Muscle layer of colon (tissue), 2 donors: ENCODE measurements around the gene CCR6.
"Not testable (repeated sequence)": the region's sequence is repeated elsewhere in the genome, so short reads cannot be mapped to it uniquely, and the experiment has no call there.

Source experiments
- H3K27ac ChIP-seq: one replicate; pipeline ENCODE4 v1.7.0; 2013; ENCODE audit warnings: low read depth, mild to moderate bottlenecking, low read length, moderate library complexity
- H3K27me3 ChIP-seq, 2 donors: one replicate each; pipeline ENCODE4 v1.7.0; 2013; ENCODE audit warnings: low read length in 2 of 2, mild to moderate bottlenecking in 2 of 2; ENCODE audit not compliant: insufficient read depth in 2 of 2, control insufficient read depth in 1 of 2
- H3K36me3 ChIP-seq: one replicate; pipeline ENCODE4 v1.7.0; 2013; ENCODE audit warnings: mild to moderate bottlenecking, low read length; ENCODE audit not compliant: insufficient read depth
- H3K4me1 ChIP-seq: one replicate; pipeline ENCODE4 v1.7.0; 2013; ENCODE audit warnings: mild to moderate bottlenecking, low read length; ENCODE audit not compliant: insufficient read depth
- H3K4me3 ChIP-seq, 2 donors: one replicate each; pipeline ENCODE4 v1.7.0; 2013; ENCODE audit warnings: low read length in 2 of 2, low read depth in 1 of 2, mild to moderate bottlenecking in 1 of 2, moderate library complexity in 1 of 2
- H3K9ac ChIP-seq: one replicate; pipeline ENCODE4 v1.7.0; 2013; ENCODE audit warnings: low read length
- H3K9me3 ChIP-seq: one replicate; pipeline ENCODE4 v1.7.0; 2013; ENCODE audit warnings: mild to moderate bottlenecking, low read length
- donor health status: abdominal sarcoma.
- donor health status: Adenocarcinoma of cecum.

The CCR6 gene

GRCh38 chr6:167185101-167185500, 62.2 kb downstream of the CCR6 start:
- H3K9me3 ChIP-seq, H3K27me3 ChIP-seq, H3K27ac ChIP-seq, H3K9ac ChIP-seq, H3K4me3 ChIP-seq, H3K36me3 ChIP-seq, H3K4me1 ChIP-seq: not testable (repeated sequence)

DNA sequence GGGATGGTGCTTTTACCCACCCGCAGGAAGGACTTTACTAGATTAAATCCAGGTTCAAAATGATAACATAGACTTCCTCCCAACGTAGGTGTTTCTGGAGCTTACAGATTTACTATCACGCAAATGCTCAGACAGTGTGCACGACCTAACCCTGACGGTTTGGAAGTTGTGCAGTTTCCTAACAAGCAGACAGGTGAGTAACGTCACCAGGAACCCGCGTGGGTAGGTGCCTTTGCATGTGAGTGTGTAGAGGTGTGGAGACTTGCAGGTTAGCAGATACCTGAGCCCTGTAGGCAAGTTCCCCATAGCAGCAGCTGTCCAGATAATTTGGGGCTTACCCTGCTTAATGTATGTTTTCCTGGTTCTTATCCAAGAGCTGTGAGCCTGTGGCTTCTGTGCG, 64.4 kb downstream of the CCR6 start:
- not testable (repeated sequence) for H3K27me3 ChIP-seq, H3K4me3 ChIP-seq, H3K27ac ChIP-seq, H3K36me3 ChIP-seq, H3K4me1 ChIP-seq, H3K9ac ChIP-seq, H3K9me3 ChIP-seq
